GM19452 (cell line): ENCODE measurements around the gene SVIL.

Experiments
- ATAC-seq: cut with Tn5 transposase; IDR thresholded peaks from one replicate; pipeline ENCODE4 v1.9.1; 2021; ENCODE audit not compliant: unreplicated experiment

The SVIL gene

GRCh38 chr10:29650552-29650944 lies 15.8 kb upstream of the SVIL start:
- ATAC-seq = no peak

GRCh38 chr10:29649561-29650551 lies 15.1 kb upstream of the SVIL start:
- ATAC-seq = no peak

GRCh38 chr10:29648983-29649268 lies 14.2 kb upstream of the SVIL start:
- ATAC-seq = no peak

GRCh38 chr10:29648114-29648982 lies 13.6 kb upstream of the SVIL start:
- no peak for ATAC-seq

GRCh38 chr10:29647478-29647877 lies 12.7 kb upstream of the SVIL start:
- no peak for ATAC-seq

GRCh38 chr10:29646960-29647461 lies 12.2 kb upstream of the SVIL start:
- ATAC-seq = no peak

GRCh38 chr10:29646238-29646902 lies 11.6 kb upstream of the SVIL start:
- no peak for ATAC-seq

- ATAC-seq = no peak
These were observed 9.2 kb upstream of the SVIL start for GRCh38 chr10:29643771-29644501.

- ATAC-seq = no peak
These were observed 8.2 kb upstream of the SVIL start for GRCh38 chr10:29642990-29643389.

GRCh38 chr10:29637537-29637936 lies 2.8 kb upstream of the SVIL start:
- no peak for ATAC-seq

GRCh38 chr10:29636178-29636577 lies 1.4 kb upstream of the SVIL start:
- no peak for ATAC-seq

- peak; percentile 79 for ATAC-seq
These were observed 957 bp upstream of the SVIL start for GRCh38 chr10:29635711-29636144.

- ATAC-seq = no peak
These were observed 666 bp downstream of the SVIL start for GRCh38 chr10:29634105-29634504.

GRCh38 chr10:29631049-29631339 lies 3.8 kb downstream of the SVIL start:
- no peak for ATAC-seq

- ATAC-seq = no peak
These were observed 4.3 kb downstream of the SVIL start for GRCh38 chr10:29630205-29631048.

- no peak for ATAC-seq
These were observed 5.8 kb downstream of the SVIL start for GRCh38 chr10:29628912-29629526.

- no peak for ATAC-seq
These were observed 6.5 kb downstream of the SVIL start for GRCh38 chr10:29628311-29628710.

GRCh38 chr10:29627201-29628132 lies 7.3 kb downstream of the SVIL start:
- ATAC-seq = no peak
